Measurements from ENCODE around the gene GRID2. TPM values are rescaled to one million over a fixed set of nuclear protein-coding genes. Genes with fewer than 3 reads are reported as not detected.

The GRID2 gene
- polyA plus RNA-seq, 1 donor from 2014 or later, result 14.9 TPM

DNA sequence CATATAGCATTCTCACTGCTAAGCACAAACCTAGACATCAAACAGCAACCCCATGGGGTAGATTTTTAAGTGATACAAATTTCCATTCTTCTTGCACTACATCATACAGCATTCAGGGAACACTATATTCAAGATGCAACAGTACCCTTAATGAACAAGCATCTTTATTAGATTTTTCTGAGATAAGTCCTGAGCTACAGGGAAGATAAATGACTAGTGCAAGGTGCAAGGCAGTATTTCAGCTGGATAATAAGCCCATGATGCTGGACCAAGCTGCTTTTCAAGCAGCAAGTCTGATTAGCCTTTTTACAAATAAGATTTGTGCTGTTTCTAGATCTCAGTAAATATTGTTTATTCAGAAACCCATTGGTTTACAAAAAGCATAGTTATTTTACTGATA, 1332.2 kb downstream of the GRID2 start:
- Histone ChIP-seq H3K9ac (ENCODE audit: low read length) (no peak overlapping the region), H3K9me2 (ENCODE audit: insufficient read depth, low read length) (no peaks in the 10 kb centered on the region), H4K20me1 (ENCODE audit: insufficient read depth) (no peaks in the 10 kb centered on the region), H3F3A (ENCODE audit: insufficient read depth, low read length, poor library complexity, severe bottlenecking) (no peaks in the 10 kb centered on the region), H2AFZ (ENCODE audit: low read depth, low read length) (no peak overlapping the region), H3K79me2 (replicated peaks; ENCODE audit: insufficient read depth, low read length) (no peaks in the 10 kb centered on the region), H3K4me3 (ENCODE audit: low read length) (no peak overlapping the region), H3K4me2 (ENCODE audit: low read length) (no peak overlapping the region), H3K36me3 (ENCODE audit: insufficient read depth, low read length) (no peaks in the 10 kb centered on the region), H3K27ac (ENCODE audit: low read length) (no peak overlapping the region), H3K9me3 (ENCODE audit: low read length) (no peaks in the 10 kb centered on the region), H3K27me3 (ENCODE audit: insufficient read depth, low read depth, low read length) (no peaks in the 10 kb centered on the region)
- TF ChIP-seq, protein P1, sequence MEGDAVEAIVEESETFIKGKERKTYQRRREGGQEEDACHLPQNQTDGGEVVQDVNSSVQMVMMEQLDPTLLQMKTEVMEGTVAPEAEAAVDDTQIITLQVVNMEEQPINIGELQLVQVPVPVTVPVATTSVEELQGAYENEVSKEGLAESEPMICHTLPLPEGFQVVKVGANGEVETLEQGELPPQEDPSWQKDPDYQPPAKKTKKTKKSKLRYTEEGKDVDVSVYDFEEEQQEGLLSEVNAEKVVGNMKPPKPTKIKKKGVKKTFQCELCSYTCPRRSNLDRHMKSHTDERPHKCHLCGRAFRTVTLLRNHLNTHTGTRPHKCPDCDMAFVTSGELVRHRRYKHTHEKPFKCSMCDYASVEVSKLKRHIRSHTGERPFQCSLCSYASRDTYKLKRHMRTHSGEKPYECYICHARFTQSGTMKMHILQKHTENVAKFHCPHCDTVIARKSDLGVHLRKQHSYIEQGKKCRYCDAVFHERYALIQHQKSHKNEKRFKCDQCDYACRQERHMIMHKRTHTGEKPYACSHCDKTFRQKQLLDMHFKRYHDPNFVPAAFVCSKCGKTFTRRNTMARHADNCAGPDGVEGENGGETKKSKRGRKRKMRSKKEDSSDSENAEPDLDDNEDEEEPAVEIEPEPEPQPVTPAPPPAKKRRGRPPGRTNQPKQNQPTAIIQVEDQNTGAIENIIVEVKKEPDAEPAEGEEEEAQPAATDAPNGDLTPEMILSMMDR (IDR thresholded peaks at IDR 0.05; ENCODE audit: poor library complexity, severe bottlenecking), result no peak

DNA sequence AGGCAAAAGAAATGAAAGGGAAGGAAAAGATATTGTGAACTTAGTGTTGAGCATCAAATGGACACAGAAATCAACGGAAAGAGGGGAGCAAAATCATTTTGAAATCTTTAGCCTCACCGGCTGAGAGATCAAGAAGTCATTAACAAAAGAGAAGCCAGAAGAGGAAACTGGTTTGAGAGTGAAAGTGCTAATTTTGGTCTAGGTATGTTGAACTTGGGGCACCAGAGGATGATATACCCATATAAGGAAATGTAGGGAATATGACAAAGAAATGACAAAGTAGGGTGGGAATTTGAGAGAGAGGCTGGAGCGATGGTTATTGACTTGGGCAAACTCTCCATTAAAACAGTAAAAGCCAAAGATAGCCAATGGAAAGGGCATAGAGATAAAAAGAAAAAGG, 1341.4 kb downstream of the GRID2 start:
- Histone ChIP-seq H3K36me3 (ENCODE audit: insufficient read depth, low read length) (no peaks in the 10 kb centered on the region), H3K9ac (ENCODE audit: low read length) (no peak overlapping the region), H4K20me1 (ENCODE audit: insufficient read depth) (no peaks in the 10 kb centered on the region), H2AFZ (ENCODE audit: low read depth, low read length) (no peak overlapping the region), H3K9me3 (ENCODE audit: low read length) (no peaks in the 10 kb centered on the region), H3K27me3 (ENCODE audit: insufficient read depth, low read depth, low read length) (no peaks in the 10 kb centered on the region), H3K79me2 (replicated peaks; ENCODE audit: insufficient read depth, low read length) (no peaks in the 10 kb centered on the region), H3K4me3 (ENCODE audit: low read length) (no peak overlapping the region), H3K27ac (ENCODE audit: low read length) (no peak overlapping the region), H3K4me2 (ENCODE audit: low read length) (no peak overlapping the region), H3K9me2 (ENCODE audit: insufficient read depth, low read length) (no peaks in the 10 kb centered on the region), H3F3A (ENCODE audit: insufficient read depth, low read length, poor library complexity, severe bottlenecking) (no peaks in the 10 kb centered on the region)
- TF ChIP-seq POLR2AphosphoS5 (IDR thresholded peaks at IDR 0.05) (no peak), RAD21 (conservative IDR thresholded peaks at IDR 0.05) (no peak), EZH2 (IDR thresholded peaks at IDR 0.05; ENCODE audit: borderline replicate concordance, insufficient read depth, low read length, poor library complexity, severe bottlenecking) (no peak), MXI1 (conservative IDR thresholded peaks at IDR 0.05; ENCODE audit: poor library complexity, severe bottlenecking) (no peak), TAF1 (IDR thresholded peaks at IDR 0.05; ENCODE audit: low read depth) (no peak), SMC3 (conservative IDR thresholded peaks at IDR 0.05; ENCODE audit: poor library complexity) (no peak), EP300 (conservative IDR thresholded peaks at IDR 0.05; ENCODE audit: poor library complexity, severe bottlenecking) (no peak)
- TF ChIP-seq, protein P2, sequence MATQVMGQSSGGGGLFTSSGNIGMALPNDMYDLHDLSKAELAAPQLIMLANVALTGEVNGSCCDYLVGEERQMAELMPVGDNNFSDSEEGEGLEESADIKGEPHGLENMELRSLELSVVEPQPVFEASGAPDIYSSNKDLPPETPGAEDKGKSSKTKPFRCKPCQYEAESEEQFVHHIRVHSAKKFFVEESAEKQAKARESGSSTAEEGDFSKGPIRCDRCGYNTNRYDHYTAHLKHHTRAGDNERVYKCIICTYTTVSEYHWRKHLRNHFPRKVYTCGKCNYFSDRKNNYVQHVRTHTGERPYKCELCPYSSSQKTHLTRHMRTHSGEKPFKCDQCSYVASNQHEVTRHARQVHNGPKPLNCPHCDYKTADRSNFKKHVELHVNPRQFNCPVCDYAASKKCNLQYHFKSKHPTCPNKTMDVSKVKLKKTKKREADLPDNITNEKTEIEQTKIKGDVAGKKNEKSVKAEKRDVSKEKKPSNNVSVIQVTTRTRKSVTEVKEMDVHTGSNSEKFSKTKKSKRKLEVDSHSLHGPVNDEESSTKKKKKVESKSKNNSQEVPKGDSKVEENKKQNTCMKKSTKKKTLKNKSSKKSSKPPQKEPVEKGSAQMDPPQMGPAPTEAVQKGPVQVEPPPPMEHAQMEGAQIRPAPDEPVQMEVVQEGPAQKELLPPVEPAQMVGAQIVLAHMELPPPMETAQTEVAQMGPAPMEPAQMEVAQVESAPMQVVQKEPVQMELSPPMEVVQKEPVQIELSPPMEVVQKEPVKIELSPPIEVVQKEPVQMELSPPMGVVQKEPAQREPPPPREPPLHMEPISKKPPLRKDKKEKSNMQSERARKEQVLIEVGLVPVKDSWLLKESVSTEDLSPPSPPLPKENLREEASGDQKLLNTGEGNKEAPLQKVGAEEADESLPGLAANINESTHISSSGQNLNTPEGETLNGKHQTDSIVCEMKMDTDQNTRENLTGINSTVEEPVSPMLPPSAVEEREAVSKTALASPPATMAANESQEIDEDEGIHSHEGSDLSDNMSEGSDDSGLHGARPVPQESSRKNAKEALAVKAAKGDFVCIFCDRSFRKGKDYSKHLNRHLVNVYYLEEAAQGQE (IDR thresholded peaks at IDR 0.05; ENCODE audit: borderline replicate concordance), result no peak
- TF ChIP-seq, protein P1 (IDR thresholded peaks at IDR 0.05; ENCODE audit: poor library complexity, severe bottlenecking), result no peak

Measured in neural cell (in vitro differentiated cells).